AG09319 (cell line): Measurements from ENCODE around the gene MAP3K20.

ENCODE experiments used
- DNase-seq: peaks from one replicate; pipeline ENCODE4 v3.0.0-alpha.2; 2010; ENCODE audit warnings: low read depth; ENCODE audit errors: extremely low read depth
- CTCF ChIP-seq: IDR thresholded peaks from 2 replicates; pipeline ENCODE4 v1.5.1; 2011; ENCODE audit warnings: low read depth, mild to moderate bottlenecking, inconsistent platforms, low read length, moderate library complexity

MAP3K20 gene

GRCh38 chr2:173044686-173045085 lies 31.0 kb upstream of the MAP3K20 start:
- no peak for DNase-seq
- no peak for TF ChIP-seq CTCF

- no peak for DNase-seq
- TF ChIP-seq CTCF = no peak
These were observed 30.5 kb upstream of the MAP3K20 start for GRCh38 chr2:173045181-173045580.

GRCh38 chr2:173048522-173048896 lies 27.1 kb upstream of the MAP3K20 start:
- TF ChIP-seq CTCF = no peak
- no peak for DNase-seq

GRCh38 chr2:173048897-173049661 lies 26.6 kb upstream of the MAP3K20 start:
- peak; percentile 85 for DNase-seq
- no peak for TF ChIP-seq CTCF

- TF ChIP-seq CTCF = no peak
- DNase-seq = no peak
These were observed 25.8 kb upstream of the MAP3K20 start for GRCh38 chr2:173049831-173050230.

GRCh38 chr2:173050684-173051083 lies 25.0 kb upstream of the MAP3K20 start:
- no peak for DNase-seq
- TF ChIP-seq CTCF = no peak

GRCh38 chr2:173051463-173052215 lies 24.0 kb upstream of the MAP3K20 start:
- TF ChIP-seq CTCF = no peak
- no peak for DNase-seq
